Stimulated activated CD4-positive, alpha-beta T cell treated with anti-CD3 and anti-CD28 coated beads, Interleukin-1b, Interleukin-23, amount 100 ng/mL, for 48 hours (primary cell): ENCODE data around the gene UBE2J2.
"Not testable (repeated sequence)": the region's sequence is repeated elsewhere in the genome, so short reads cannot be mapped to it uniquely, and the experiment has no call there.

Experiments used
- DNase-seq: peaks from one replicate; pipeline ENCODE4 v3.0.0-alpha.2; 2020

Gene UBE2J2

GRCh38 chr1:1253972-1254666, 19.5 kb downstream of the UBE2J2 start:
- no peak for DNase-seq

DNA sequence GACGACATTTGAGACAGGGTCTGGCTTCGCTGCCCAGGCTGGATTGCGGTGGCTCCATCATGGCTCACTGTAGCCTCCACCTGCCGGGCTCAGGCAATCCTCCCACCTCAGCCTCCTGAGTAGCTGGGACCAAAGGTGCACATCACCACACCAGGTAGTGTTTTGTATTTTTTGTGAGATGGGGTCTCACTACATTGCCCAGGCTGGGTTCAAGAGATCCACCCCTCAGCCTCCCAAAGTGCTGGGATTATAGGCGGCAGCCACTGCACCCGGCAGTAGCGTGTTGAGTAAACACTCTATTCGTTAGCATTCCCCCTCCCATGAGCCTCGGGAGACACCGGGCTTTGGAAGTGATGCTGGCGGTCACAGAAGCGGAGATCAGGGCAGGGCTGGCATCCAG, 20.3 kb downstream of the UBE2J2 start:
- no peak for DNase-seq

DNA sequence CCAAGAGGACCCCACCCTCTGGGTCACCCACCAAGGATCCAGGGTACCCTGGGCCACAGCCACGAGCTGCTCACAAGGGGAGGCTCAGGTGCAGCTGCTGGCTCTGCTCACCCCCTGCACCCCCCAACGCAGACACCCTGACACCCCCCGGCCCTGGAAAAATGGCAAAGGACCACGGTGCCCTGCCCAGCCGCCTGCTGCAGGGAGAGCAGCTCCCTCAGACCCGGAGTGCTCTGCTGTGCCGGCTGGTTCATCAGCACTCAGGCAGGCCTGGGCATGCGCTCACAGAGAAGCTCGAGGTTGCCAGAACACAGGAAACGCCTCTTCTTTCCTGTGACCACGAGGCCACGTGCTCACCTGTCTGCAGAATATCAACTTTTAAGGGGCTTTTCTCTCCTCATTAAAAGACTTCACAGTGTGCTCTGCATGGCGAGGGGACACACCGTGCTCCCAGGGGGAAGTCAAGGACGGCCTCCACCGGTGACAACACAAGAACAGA, 22.8 kb downstream of the UBE2J2 start:
- DNase-seq, result peak; percentile 62

DNA sequence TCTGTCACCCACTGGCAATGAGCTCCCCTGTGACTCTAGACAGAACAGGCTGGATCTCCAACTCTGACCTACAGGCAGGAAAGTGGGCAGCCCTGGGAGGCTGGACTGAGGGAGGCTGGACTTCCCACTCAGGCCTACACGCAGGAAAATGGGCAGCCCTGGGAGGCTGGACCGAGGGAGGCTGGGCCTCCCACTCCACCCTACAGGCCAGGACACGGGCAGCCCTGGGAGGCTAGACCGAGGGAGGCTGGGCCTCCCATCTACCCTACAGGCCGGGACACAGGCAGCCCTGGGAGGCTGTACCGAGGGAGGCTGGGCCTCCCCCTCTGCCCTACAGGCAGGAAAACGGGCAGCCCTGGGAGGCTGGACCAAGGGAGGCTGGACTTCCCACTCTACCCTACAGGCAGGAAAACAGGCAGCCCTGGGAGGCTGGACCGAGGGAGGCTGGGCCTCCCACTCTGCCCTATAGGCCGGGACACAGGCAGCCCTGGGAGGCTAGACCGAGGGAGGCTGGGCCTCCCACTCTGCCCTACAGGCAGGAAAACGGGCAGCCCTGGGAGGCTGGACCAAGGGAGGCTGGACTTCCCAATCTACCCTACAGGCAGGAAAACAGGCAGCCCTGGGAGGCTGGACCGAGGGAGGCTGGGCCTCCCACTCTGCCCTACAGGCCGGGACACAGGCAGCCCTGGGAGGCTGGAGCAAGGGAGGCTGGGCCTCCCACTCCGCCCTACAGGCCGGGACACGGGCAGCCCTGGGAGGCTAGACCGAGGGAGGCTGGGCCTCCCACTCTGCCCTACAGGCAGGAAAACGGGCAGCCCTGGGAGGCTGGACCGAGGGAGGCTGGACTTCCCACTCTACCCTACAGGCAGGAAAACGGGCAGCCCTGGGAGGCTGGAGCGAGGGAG, 25.4 kb downstream of the UBE2J2 start:
- DNase-seq, result not testable (repeated sequence)

DNA sequence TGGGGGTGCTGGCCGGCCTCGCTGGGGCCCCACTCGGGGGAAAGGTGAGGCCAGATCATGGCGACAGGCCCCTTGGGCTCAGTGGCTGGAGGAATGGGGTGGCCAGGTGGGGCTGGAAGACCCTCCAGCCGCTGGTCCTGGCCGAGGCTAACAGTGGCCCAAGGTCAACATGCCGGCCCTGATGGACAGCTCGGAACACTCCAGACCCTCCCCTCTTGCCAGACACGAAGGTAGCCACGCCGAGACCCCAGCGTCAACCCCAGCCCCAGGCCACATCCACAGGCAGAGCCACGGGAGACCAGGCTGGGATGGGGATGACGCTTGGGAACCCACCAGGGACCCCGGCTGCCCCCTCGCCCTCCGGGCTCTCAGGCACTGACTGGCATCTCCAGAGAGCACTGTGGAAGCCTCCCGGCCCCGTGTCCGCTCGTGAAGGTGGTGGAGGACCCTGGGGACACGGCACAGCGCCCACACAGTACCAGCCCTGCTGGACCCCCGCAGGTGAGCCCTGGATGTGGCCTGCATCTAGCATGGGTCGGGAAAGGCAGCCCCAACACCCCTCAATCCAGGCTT, 26.2 kb downstream of the UBE2J2 start:
- no peak for DNase-seq

DNA sequence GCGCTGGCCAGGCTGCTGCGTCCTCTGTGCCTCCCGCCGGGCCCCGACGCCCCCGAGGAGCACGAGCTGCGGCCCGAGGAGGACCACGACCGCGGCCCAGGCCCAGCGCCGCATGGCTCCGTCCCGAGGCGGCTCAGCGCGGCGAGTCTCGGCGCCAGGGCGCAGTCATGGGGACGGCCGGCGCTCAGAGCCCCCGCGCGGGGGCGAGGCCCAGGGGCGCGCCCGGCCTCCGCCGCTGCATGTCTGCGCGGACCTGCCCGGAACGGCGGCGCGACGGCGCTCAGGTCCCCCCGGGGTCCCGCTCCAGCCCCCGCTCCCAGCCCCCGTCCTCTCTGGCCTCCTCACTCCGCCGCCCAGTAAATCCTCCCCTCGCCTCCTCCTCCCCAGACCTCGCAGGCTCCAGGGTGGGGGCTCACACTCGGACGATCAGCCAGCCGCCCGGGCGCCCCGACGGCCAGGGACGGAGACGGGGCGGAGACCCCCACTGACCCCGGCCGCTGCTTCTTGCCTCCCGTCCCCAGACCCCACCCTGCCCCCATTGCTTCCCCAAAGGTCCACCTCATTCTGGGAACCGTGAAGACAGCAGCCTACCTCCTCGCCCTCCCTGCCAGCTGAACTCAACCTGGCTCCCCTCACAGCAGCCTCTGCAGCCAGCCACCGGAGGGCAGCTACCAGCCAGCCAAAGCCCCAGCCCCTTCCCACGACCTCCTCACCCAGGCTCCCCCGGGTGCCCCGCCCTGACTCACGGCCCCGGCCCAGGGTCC, 26.9 kb downstream of the UBE2J2 start, which contains the start of gene C1QTNF12:
Gene C1QTNF12, minus strand, starts transcription at position 146 of the 764 bp plus-strand sequence. Its CDS starts 32 bp downstream, at position 114.
- DNase-seq, result no peak

GRCh38 chr1:1245817-1246576, 27.7 kb downstream of the UBE2J2 start:
- no peak for DNase-seq

- DNase-seq, result no peak
Observed at GRCh38 chr1:1245178-1245816, 28.4 kb downstream of the UBE2J2 start.

DNA sequence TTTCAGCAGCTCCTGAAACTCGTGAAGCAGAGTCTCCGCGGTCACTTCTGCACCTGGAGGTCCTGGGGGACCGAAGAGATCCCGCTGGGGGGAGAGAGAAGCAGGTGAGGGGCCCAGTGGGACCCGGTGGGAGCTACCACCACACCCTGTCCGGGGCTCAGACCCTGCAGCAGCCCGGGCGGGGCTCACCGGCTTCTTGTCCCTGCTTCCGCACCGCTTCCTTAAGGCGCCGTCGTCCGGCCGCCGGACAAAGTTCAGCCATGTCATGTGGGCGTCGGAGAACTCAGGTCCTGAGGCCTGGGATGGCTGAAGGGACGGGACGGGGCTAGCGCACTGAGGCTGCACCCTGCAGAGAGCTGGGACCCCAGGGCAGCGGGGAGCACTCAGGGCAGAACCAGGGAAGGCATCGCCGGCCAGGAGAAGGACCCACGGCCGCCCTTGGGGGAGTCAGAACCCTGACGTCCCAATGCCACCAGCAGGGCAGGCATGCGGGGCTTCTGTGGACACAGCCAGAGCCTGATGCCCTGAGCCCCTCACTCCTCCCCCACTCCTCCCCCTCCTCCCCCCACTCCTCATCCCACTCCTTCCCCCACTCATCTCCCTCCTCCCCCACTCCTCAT, 29.4 kb downstream of the UBE2J2 start:
- no peak for DNase-seq

GRCh38 chr1:1243807-1244191, 29.9 kb downstream of the UBE2J2 start:
- no peak for DNase-seq

DNA sequence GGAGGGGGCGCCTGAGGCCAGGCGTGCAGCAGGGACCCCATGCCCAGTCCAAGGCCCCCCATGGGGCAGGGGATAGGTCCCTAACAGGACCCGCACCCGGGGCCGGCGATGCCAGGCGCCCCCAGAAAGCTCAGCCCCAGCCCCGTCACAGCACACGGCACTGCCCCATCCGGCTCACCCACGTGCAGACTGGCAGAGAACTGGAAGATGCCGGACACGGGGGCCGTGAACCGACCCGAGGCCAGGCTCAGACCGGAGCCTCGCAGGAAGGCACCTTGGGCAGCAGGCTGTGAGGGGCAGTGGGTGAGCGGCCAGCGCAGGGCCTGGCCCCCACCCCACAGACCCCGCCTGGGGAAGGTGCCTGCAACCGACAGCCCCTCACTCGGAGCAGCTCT, 30.4 kb downstream of the UBE2J2 start:
- DNase-seq, result no peak

DNA sequence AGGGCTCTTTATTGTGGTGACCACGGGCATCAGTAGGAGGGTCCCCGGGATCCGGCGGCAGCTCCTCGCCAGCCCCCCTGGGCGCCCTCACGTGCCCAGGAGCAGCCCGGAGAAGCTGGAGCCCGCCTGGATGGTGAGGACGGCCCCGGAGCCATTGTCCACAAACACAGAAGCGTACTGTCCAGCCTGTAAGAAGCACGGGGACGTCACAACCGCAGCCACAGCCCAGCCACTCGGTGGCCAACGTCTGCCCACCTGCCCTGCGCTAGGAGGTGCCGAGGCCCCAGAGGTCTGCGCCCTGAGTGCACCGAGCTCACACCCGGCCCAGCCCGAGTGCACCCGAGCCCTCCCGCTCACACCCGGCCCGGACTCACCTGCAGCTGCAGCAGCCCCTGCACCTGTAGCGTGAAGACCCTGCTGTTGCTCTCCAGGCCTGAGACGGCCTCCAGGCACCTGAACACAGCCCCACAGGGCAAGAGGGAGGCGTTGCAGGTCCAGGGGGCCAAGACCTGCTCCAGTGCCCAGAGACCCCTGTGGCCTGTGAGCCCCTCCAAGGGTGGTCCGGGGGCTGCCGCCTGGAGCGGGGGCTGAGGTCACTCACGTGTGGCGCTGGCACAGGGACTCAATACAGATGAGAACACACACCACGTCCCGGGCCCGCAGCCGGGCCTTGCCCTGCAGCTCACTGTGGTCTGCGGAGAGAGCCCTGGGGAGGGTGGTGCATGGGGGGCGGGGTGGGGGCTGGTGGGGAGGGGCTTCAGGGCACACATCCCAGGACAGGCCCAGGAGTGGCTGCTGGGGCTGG, 31.0 kb downstream of the UBE2J2 start:
- no peak for DNase-seq

DNA sequence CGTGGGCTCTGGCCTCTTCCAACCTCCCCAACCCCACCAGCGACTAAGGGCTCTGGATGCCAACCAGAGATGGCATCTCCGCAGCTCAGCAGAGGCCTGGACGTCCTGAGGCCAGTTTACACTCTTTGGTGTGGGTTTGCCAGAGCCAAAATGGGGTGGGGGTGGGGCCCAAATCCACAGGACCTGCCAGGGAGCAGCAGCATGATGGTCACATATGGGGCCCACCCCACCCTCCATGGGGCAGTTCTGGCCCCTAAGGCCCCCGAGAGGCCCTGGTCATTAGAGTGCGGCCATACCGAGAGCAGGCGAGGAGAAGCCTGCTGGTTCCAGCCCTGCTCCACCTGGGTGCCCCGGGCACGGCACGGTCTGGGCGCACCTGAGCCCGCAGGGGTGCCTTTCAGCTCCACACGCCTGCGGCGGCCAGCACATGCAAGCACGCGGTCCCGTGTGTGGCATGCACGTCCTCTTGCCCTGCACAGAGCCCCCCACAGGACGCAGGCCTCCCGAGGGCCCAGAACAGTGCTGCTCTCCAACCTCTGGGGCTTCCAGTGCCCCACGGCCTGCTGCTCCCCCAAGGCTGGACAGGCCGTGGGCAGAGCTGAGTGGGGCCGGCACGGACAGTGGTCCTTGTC, 31.9 kb downstream of the UBE2J2 start:
- DNase-seq, result no peak

- DNase-seq, result no peak
Observed at GRCh38 chr1:1240822-1241587, 32.6 kb downstream of the UBE2J2 start.

DNA sequence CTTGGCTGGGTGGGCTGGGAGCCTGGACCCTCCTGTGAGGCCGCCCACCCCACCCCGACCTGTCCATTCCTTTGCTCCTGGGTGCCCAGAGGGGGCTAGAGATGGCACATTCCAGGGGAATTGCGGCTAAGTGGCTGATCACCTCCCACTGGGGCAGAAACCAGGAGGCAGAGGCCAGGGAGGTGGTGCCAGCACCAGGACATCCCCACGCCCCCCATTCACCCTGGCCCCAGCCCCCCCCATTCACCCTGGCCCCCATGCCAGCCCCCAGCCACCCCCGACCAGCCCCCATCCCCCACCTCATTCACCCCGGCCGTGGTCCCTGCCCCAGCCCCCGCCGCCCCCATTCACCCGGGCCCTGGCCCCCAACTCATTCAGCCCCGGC, 33.3 kb downstream of the UBE2J2 start:
- DNase-seq, result no peak

- no peak for DNase-seq
Observed at GRCh38 chr1:1239614-1240347, 33.9 kb downstream of the UBE2J2 start.

- DNase-seq, result no peak
Observed at GRCh38 chr1:1239227-1239613, 34.4 kb downstream of the UBE2J2 start.

- DNase-seq, result no peak
Observed at GRCh38 chr1:1238702-1239178, 34.9 kb downstream of the UBE2J2 start.
